ENCODE measurements around the gene MIAT. TPM values are rescaled to one million over a fixed set of nuclear protein-coding genes. Genes with fewer than 3 reads are reported as not detected.

MIAT gene
- polyA plus RNA-seq, 6 donors from 2014 or later: 0.04 to 0.16 (median 0.10) TPM; not detected in 2

- no peak overlapping the region for H3K27ac Mint-ChIP-seq
- ATAC-seq (ENCODE audit: low read depth in 2 of 2): no peak
Measured at GRCh38 chr22:26662160-26662559, 4.8 kb downstream of the MIAT start.

GRCh38 chr22:26663374-26663923, 6.1 kb downstream of the MIAT start:
- DNase-seq (no peak), ATAC-seq (ENCODE audit: low read depth in 2 of 2) (no peak)
- Mint-ChIP-seq H3K36me3 (no peaks in the 10 kb centered on the region), H3K27ac (no peak overlapping the region), H3K9me3 (no peaks in the 10 kb centered on the region), H3K4me1 (peaks cover 26 to 42% (median 35%) of the 10 kb centered on the region in 3 donors), H3K27me3 (peaks cover 7 to 28% (median 15%) of the 10 kb centered on the region in 3 donors), H3K4me3 (no peak overlapping the region)

More at GRCh38 chr22:26662160-26662559, 4.8 kb downstream of the MIAT start:
- H3K9me3 Mint-ChIP-seq: no peaks in the 10 kb centered on the region
- H3K4me3 Mint-ChIP-seq: no peak overlapping the region
- H3K27me3 Mint-ChIP-seq: peaks cover 17 to 40% (median 28%) of the 10 kb centered on the region in 3 donors
- no peak for DNase-seq
- no peaks in the 10 kb centered on the region for H3K36me3 Mint-ChIP-seq
- peaks cover 32 to 40% (median 35%) of the 10 kb centered on the region in 3 donors for H3K4me1 Mint-ChIP-seq

GRCh38 chr22:26665813-26666231, 8.4 kb downstream of the MIAT start:
- H3K4me1 Mint-ChIP-seq: peaks cover 24 to 56% (median 46%) of the 10 kb centered on the region in 3 donors
- H3K9me3 Mint-ChIP-seq: no peaks in the 10 kb centered on the region
- H3K4me3 Mint-ChIP-seq: no peak overlapping the region
- DNase-seq (no peak), ATAC-seq (ENCODE audit: low read depth in 2 of 2) (no peak)
- no peak overlapping the region for H3K27ac Mint-ChIP-seq
- H3K36me3 Mint-ChIP-seq: no peaks in the 10 kb centered on the region
- peaks cover 0 to 14% (median 5%) of the 10 kb centered on the region in 3 donors for H3K27me3 Mint-ChIP-seq

GRCh38 chr22:26667140-26667539, 9.8 kb downstream of the MIAT start:
- DNase-seq (no peak), ATAC-seq (ENCODE audit: low read depth in 2 of 2) (no peak)
- Mint-ChIP-seq H3K4me1 (peaks cover 36 to 70% (median 58%) of the 10 kb centered on the region in 3 donors), H3K27me3 (peaks cover 0 to 5% (median 0%) of the 10 kb centered on the region in 3 donors), H3K27ac (peak overlapping the region in 2 of 6 donors; percentile 72 to 74), H3K9me3 (no peaks in the 10 kb centered on the region), H3K36me3 (no peaks in the 10 kb centered on the region), H3K4me3 (peak overlapping the region in 1 of 8 donors; percentile 32)

GRCh38 chr22:26669060-26669481, 11.7 kb downstream of the MIAT start:
- Mint-ChIP-seq H3K36me3 (no peaks in the 10 kb centered on the region), H3K4me1 (peaks cover 51 to 89% (median 78%) of the 10 kb centered on the region in 3 donors), H3K27me3 (no peaks in the 10 kb centered on the region), H3K9me3 (peaks cover 0 to 2% (median 0%) of the 10 kb centered on the region in 7 donors), H3K4me3 (no peak overlapping the region), H3K27ac (peak overlapping the region in 4 of 6 donors; percentile 59 to 99 (median 86))
- DNase-seq (no peak), ATAC-seq (ENCODE audit: low read depth in 2 of 2) (no peak)

- ATAC-seq (ENCODE audit: low read depth in 2 of 2): no peak
- Mint-ChIP-seq H3K4me1 (peaks cover 59 to 95% (median 84%) of the 10 kb centered on the region in 3 donors), H3K27ac (peak overlapping the region in 4 of 6 donors; percentile 82 to 99 (median 90)), H3K27me3 (no peaks in the 10 kb centered on the region), H3K4me3 (peak overlapping the region in 6 of 8 donors; percentile 77 to 99 (median 98)), H3K36me3 (no peaks in the 10 kb centered on the region), H3K9me3 (peaks cover 0 to 2% (median 0%) of the 10 kb centered on the region in 7 donors)
- no peak for DNase-seq
Measured at GRCh38 chr22:26670459-26670858, 13.1 kb downstream of the MIAT start.

GRCh38 chr22:26671317-26672059, 14.1 kb downstream of the MIAT start:
- H3K9me3 Mint-ChIP-seq: peaks cover 0 to 2% (median 0%) of the 10 kb centered on the region in 7 donors
- H3K27ac Mint-ChIP-seq: peak overlapping the region; percentile 3 to 100 (median 98)
- no peaks in the 10 kb centered on the region for H3K27me3 Mint-ChIP-seq
- H3K4me1 Mint-ChIP-seq: peaks cover 61 to 96% (median 88%) of the 10 kb centered on the region in 3 donors
- DNase-seq (peak; percentile 51), ATAC-seq (ENCODE audit: low read depth in 2 of 2) (peak; percentile 26 to 45)
- no peaks in the 10 kb centered on the region for H3K36me3 Mint-ChIP-seq
- peak overlapping the region; percentile 23 to 99 (median 98) for H3K4me3 Mint-ChIP-seq

- H3K27ac Mint-ChIP-seq: peak overlapping the region; percentile 98 to 100 (median 99)
- H3K9me3 Mint-ChIP-seq: peaks cover 0 to 2% (median 0%) of the 10 kb centered on the region in 7 donors
- no peaks in the 10 kb centered on the region for H3K27me3 Mint-ChIP-seq
- H3K36me3 Mint-ChIP-seq: no peaks in the 10 kb centered on the region
- DNase-seq (no peak), ATAC-seq (ENCODE audit: low read depth in 2 of 2) (peak; percentile 7 to 10)
- H3K4me3 Mint-ChIP-seq: peak overlapping the region; percentile 97 to 99 (median 98)
- H3K4me1 Mint-ChIP-seq: peaks cover 61 to 91% (median 87%) of the 10 kb centered on the region in 3 donors
Measured at GRCh38 chr22:26672060-26672471, 14.7 kb downstream of the MIAT start.

GRCh38 chr22:26672590-26673468, 15.4 kb downstream of the MIAT start:
- Mint-ChIP-seq H3K36me3 (no peaks in the 10 kb centered on the region), H3K9me3 (peaks cover 0 to 2% (median 0%) of the 10 kb centered on the region in 7 donors), H3K4me1 (peaks cover 60 to 88% (median 86%) of the 10 kb centered on the region in 3 donors), H3K4me3 (peak overlapping the region; percentile 97 to 99 (median 98)), H3K27me3 (no peaks in the 10 kb centered on the region), H3K27ac (peak overlapping the region; percentile 98 to 100 (median 99))
- peak; percentile 79 to 82 for ATAC-seq (ENCODE audit: low read depth in 2 of 2)
- peak; percentile 87 for DNase-seq

- Mint-ChIP-seq H3K27me3 (no peaks in the 10 kb centered on the region), H3K27ac (peak overlapping the region; percentile 98 to 100 (median 99)), H3K4me3 (peak overlapping the region; percentile 97 to 99 (median 98)), H3K9me3 (peaks cover 0 to 2% (median 0%) of the 10 kb centered on the region in 7 donors), H3K4me1 (peaks cover 66 to 89% (median 86%) of the 10 kb centered on the region in 3 donors), H3K36me3 (no peaks in the 10 kb centered on the region)
- no peak for ATAC-seq (ENCODE audit: low read depth in 2 of 2)
- DNase-seq: no peak
Measured at GRCh38 chr22:26673486-26673885, 16.1 kb downstream of the MIAT start.

GRCh38 chr22:26674211-26675190, 17.1 kb downstream of the MIAT start:
- H3K4me1 Mint-ChIP-seq: peaks cover 73 to 88% (median 87%) of the 10 kb centered on the region in 3 donors
- peak overlapping the region; percentile 98 to 100 (median 99) for H3K27ac Mint-ChIP-seq
- ATAC-seq (ENCODE audit: low read depth in 2 of 2) (no peak), DNase-seq (no peak)
- H3K36me3 Mint-ChIP-seq: no peaks in the 10 kb centered on the region
- peak overlapping the region; percentile 97 to 99 (median 98) for H3K4me3 Mint-ChIP-seq
- peaks cover 0 to 2% (median 0%) of the 10 kb centered on the region in 7 donors for H3K9me3 Mint-ChIP-seq
- H3K27me3 Mint-ChIP-seq: no peaks in the 10 kb centered on the region

All from naive B cell (primary cell).